OCI-LY7 (cell line): ENCODE measurements around the gene KHK.

ENCODE experiments used
- CTCF ChIP-seq: fragments of 200-600 bp; sonication (generic); conservative IDR thresholded peaks from 2 replicates; pipeline ENCODE4 v1.5.1; 2014; ENCODE audit warnings: mild to moderate bottlenecking, antibody characterized with exemption, low read length, moderate library complexity, mixed read lengths
- EZH2phosphoT487 ChIP-seq: fragments of 200-600 bp; sonication (generic); IDR thresholded peaks from 2 replicates; pipeline ENCODE4 v1.6.1; 2018; ENCODE audit warnings: low read depth, borderline replicate concordance, mild to moderate bottlenecking, mixed run types, antibody characterized with exemption, low read length, moderate library complexity, mixed read lengths

GRCh38 chr2:27130396-27130795 lies 43.8 kb downstream of the KHK start:
- TF ChIP-seq CTCF: no peak
- TF ChIP-seq EZH2phosphoT487: no peak
